Pancreas (tissue), 10 donors: ENCODE measurements around the gene CTNNA2. TPM values are rescaled to one million over a fixed set of nuclear protein-coding genes. Genes with fewer than 3 reads are reported as not detected.

Experiments
- ATAC-seq, 4 donors: fragments of 200-7000 bp; cut with Tn5 transposase; one replicate each; pipeline versions ENCODE4 v1.8.0 to v1.9.1; 2020; ENCODE audit warnings: mild to moderate bottlenecking in 4 of 4, moderate library complexity in 4 of 4
- DNase-seq, 6 donors: peaks; one replicate each; pipeline ENCODE4 v3.0.0-alpha.2; 2020
- FAIRE-seq: peaks from 2 replicates; lab custom pipeline; 2012; peaks lifted over from hg19 to GRCh38; lab: Jason Lieb, UNC
- H3K27ac ChIP-seq, 4 donors: fragments of 200-600 bp; sonication (generic); 1 replicate in 3 of 4; 2 replicates in 1 of 4; pipeline versions ENCODE4 v1.5.0 to v1.8.0; 2020
- H3K27me3 ChIP-seq, 4 donors: fragments of 200-600 bp; one replicate each; pipeline ENCODE4 v1.8.0; 2021
- H3K36me3 ChIP-seq, 3 donors: fragments of 200-600 bp; sonication (generic) in 1 of 3; one replicate each; pipeline versions ENCODE4 v1.5.0 to v1.8.0; 2020 to 2021
- H3K4me1 ChIP-seq, 3 donors: fragments of 200-600 bp; one replicate each; pipeline ENCODE4 v1.8.0; 2021
- H3K4me3 ChIP-seq, 4 donors: fragments of 200-600 bp; sonication (generic) in 2 of 4; one replicate each; pipeline versions ENCODE4 v1.5.0 to v1.8.0; 2020 to 2021
- H3K9me3 ChIP-seq, 4 donors: fragments of 200-600 bp; one replicate each; pipeline ENCODE4 v1.8.0; 2021
- CTCF ChIP-seq, 4 donors: fragments of 200-600 bp; sonication (generic) in 3 of 4; IDR thresholded peaks; one replicate each; pipeline versions ENCODE4 v1.5.0 to v1.8.0; 2021; ENCODE audit warnings: antibody characterized with exemption in 4 of 4
- WGBS, 2 donors: extraction: QIAGEN DNeasy Blood & Tissue Kit; methylation state at CpG; one replicate each; pipeline ENCODE4 v1.1.7; 2013; 5-methylcytosine and 5-hydroxymethylcytosine counted together
- intact Hi-C, 3 donors: fragments of 100-400 bp; cut with DNase I; formaldehyde crosslinking; loops; one replicate each; pipeline versions ENCODE4 v1.11.1 to v1.14.2; 2022
- polyA plus RNA-seq, 2 donors: library from polyadenylated mRNA; stranded (reverse); fragments of 200-250 nt; gene quantifications; one replicate each; pipeline ENCODE4 v1.2.3, GENCODE V29; 2013
- total RNA-seq, 6 donors: library from RNA; stranded (reverse); fragmentation: NEBNext Ultra II Directional in 4 of 6; extraction: Animal tissue kit (Norgen Biotek cat#: 25700) in 4 of 6; gene quantifications; one replicate each; pipeline versions ENCODE4 v1.2.1 to v1.2.4, GENCODE V29; 2021 to 2023
- donor health status: healthy with polysubstance abuse.
- donor health status: DM: no; HTN: no; CAD: no; lungs with moderate emphysema.
- donor health status: DM: no; HTN: no; CAD: no.
- donor health status: control.
- donor health status: control.
- donor health status: Bipolar disorder and iron deficiency.
- donor health status: DM: yes; HTN: yes; CAD: no.
- donor health status: DM: no; HTN: no; CAD: no.
- donor health status: DM: no; HTN: no; CAD: no.
- donor health status: DM: yes; HTN: yes; CAD: no.

Gene CTNNA2
- total and polyA plus RNA-seq, 8 donors: 0.25 to 12.1 (median 2.1) TPM

DNA sequence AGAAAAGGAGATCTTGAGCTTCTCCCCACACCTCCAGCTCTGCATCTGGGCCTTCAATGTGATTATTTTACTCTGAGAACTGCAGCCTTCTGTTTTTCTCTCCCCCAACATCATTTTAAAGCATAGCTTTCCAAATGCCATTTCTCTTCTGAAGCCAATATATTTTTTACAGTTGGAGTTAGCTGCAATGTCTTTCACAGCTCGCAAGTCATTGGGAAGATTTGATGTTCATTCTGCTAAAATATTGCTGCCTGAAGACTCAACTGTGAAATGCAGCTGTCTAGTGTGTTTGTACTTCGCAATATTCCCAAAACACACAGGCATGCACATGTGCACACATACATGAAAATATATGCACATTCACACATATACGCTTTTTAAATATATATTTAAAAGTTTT, 496.4 kb downstream of the CTNNA2 start:
- intact Hi-C loops: no loop called here
- H3K36me3 ChIP-seq: no peaks in the 10 kb centered on the region
- no peaks in the 10 kb centered on the region for H3K4me1 ChIP-seq
- DNase-seq: no peak
- TF ChIP-seq CTCF (IDR thresholded peaks at IDR 0.05): no peak
- no peaks in the 10 kb centered on the region for H3K9me3 ChIP-seq
- whole genome bisulfite sequencing, 2 donors: 69 to 82% methylated on average over 3 of the region's 3 CpGs
- no peak overlapping the region for H3K4me3 ChIP-seq
- no peak for ATAC-seq
- H3K27me3 ChIP-seq: no peaks in the 10 kb centered on the region
- H3K27ac ChIP-seq: no peak overlapping the region
- no peak for FAIRE-seq

DNA sequence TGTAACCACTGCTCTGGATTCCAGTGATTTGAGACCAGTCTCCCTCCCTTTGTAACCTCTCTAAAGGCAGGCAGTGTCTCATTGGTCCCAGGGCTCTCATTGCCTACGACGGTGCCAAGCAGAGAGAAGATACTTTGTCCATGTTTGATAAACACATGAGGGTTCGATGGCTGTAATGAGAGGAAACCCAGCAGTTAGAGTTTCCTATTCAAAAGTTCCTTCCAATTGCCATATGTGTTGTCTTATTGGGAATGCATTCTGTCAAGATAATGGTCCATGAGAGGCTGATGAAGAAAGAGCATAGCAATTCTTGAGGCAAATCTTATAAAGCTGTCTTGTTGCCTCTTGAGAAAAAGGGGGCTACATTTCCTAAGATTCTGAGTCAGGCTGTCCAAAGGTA, 499.2 kb downstream of the CTNNA2 start:
- intact Hi-C loops: no loop called here
- no peak for TF ChIP-seq CTCF (IDR thresholded peaks at IDR 0.05)
- no peaks in the 10 kb centered on the region for H3K4me1 ChIP-seq
- H3K9me3 ChIP-seq: no peaks in the 10 kb centered on the region
- FAIRE-seq (no peak), DNase-seq (no peak), ATAC-seq (no peak)
- H3K36me3 ChIP-seq: no peaks in the 10 kb centered on the region
- WGBS, 2 donors: 72 to 88% methylated on average over 3 of the region's 3 CpGs
- no peak overlapping the region for H3K27ac ChIP-seq
- no peaks in the 10 kb centered on the region for H3K27me3 ChIP-seq
- H3K4me3 ChIP-seq: no peak overlapping the region

- Histone ChIP-seq H3K27ac (no peak overlapping the region), H3K4me3 (no peak overlapping the region), H3K9me3 (no peaks in the 10 kb centered on the region), H3K27me3 (no peaks in the 10 kb centered on the region), H3K36me3 (no peaks in the 10 kb centered on the region), H3K4me1 (no peaks in the 10 kb centered on the region)
- ATAC-seq: no peak
- FAIRE-seq: no peak
- intact Hi-C loops: no loop called here
- DNase-seq: no peak
- TF ChIP-seq CTCF (IDR thresholded peaks at IDR 0.05): no peak
Measured at GRCh38 chr2:80014637-80015036, 501.8 kb downstream of the CTNNA2 start.

DNA sequence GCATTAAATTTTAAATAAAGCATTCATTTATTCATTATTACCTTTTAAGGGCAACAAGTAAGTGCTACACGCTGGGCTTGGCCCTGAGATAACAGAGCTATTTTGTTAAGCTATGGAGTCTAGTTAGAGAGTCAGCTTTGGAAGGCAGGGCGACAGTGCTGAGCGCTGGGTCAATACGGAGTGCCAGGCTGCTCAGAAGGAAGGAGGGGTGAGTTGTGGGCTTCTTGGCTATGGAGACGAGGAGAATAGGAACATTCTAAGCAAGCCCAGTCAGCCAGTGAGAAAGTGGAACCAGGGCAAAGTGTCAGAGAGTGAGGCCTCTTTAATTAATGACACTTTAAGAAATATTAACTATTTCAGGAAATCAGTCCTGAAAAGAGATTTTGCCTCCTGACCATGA, 503.3 kb downstream of the CTNNA2 start:
- ATAC-seq: peak in 1 of 4 donors; percentile 26
- Histone ChIP-seq H3K4me1 (no peaks in the 10 kb centered on the region), H3K27ac (no peak overlapping the region), H3K4me3 (no peak overlapping the region), H3K36me3 (no peaks in the 10 kb centered on the region), H3K27me3 (no peaks in the 10 kb centered on the region), H3K9me3 (no peaks in the 10 kb centered on the region)
- DNase-seq: no peak
- intact Hi-C loops: no loop called here
- no peak for TF ChIP-seq CTCF (IDR thresholded peaks at IDR 0.05)
- 28 to 33% methylated on average over 5 of the region's 5 CpGs for WGBS, 2 donors
- FAIRE-seq: no peak

- Histone ChIP-seq H3K4me1 (no peaks in the 10 kb centered on the region), H3K9me3 (no peaks in the 10 kb centered on the region), H3K4me3 (no peak overlapping the region), H3K36me3 (no peaks in the 10 kb centered on the region), H3K27ac (no peak overlapping the region), H3K27me3 (no peaks in the 10 kb centered on the region)
- FAIRE-seq (no peak), ATAC-seq (no peak), DNase-seq (no peak)
- TF ChIP-seq CTCF (IDR thresholded peaks at IDR 0.05): no peak
- intact Hi-C loops: no loop called here
- WGBS, 2 donors: 61 to 74% methylated on average over 6 of the region's 6 CpGs
Measured at GRCh38 chr2:80019571-80020460, 507.0 kb downstream of the CTNNA2 start.
